ENCODE data around the gene VANGL2. TPM values are rescaled to one million over a fixed set of nuclear protein-coding genes. Genes with fewer than 3 reads are reported as not detected.

The VANGL2 gene
- total RNA-seq, 2 experiments from 2014 or later: 1.5 to 2.6 TPM

DNA sequence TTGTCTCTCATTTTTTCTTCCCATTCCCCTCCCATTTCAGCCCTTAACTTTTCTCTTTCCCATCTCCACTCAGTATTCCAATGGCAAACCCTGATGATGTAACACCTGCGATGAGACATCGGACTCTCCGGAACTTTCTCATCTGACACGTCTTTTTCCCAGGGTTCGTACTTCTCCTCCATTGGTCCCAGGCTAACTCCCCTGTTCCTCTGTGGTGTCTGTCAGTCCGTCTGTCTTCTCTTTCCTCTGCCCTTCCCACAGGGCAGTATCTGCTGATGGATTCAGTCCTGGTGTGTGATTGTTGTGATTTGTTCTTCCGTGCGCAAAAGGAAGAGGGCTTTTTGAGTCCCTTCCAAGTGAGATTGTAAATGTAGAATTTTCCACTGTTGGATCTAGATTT lies 27.7 kb downstream of the VANGL2 start:
- no peak overlapping the region for H3K4me3 ChIP-seq (ENCODE audit: low read depth, low read length, poor library complexity, severe bottlenecking)
- H3K4me2 ChIP-seq (ENCODE audit: low read length): no peak overlapping the region
- H3K9me3 ChIP-seq (ENCODE audit: low read length): peaks cover 6% of the 10 kb centered on the region; the same call in 1 of the 2 replicates
- no peak overlapping the region for H2AFZ ChIP-seq (ENCODE audit: low read length)
- no peaks in the 10 kb centered on the region for H3K9me2 ChIP-seq (ENCODE audit: insufficient read depth, low read length)
- no TSS peak for BruUV-seq (replicated peaks)
- H3K79me2 ChIP-seq (ENCODE audit: insufficient read depth, low read depth, low read length): no peaks in the 10 kb centered on the region
- peaks cover 4% of the 10 kb centered on the region for H3K36me3 ChIP-seq (ENCODE audit: insufficient read depth, low read length)
- no peaks in the 10 kb centered on the region for H4K20me1 ChIP-seq (ENCODE audit: insufficient read depth, low read length)
- no peak for DNase-seq (ENCODE audit: low spot score)
- ChIA-PET POLR2A (interaction anchor here (0.7 to 1.4 kb wide), 3 partner anchors 117 to 245 kb away, joined by 3 to 4 read pairs (median 3); no protein-coding TSS in a partner anchor), CTCF (ENCODE audit: unreplicated experiment) (interaction anchor here (0.8 kb wide), 1 partner anchor 179 kb away, joined by 5 read pairs; no protein-coding TSS in a partner anchor)
- intact Hi-C loops (cut with micrococcal nuclease; ENCODE audit: unreplicated experiment): loop anchor here (1.0 to 10.0 kb wide), 4 partner anchors 116 to 407 kb away; no protein-coding TSS in a partner anchor
- H3K27ac ChIP-seq (ENCODE audit: low read depth, low read length, poor library complexity, severe bottlenecking): no peak overlapping the region
- H3K4me1 ChIP-seq (ENCODE audit: insufficient read depth, low read length, poor library complexity, severe bottlenecking): peaks cover 51% of the 10 kb centered on the region
- TF ChIP-seq EZH2phosphoT487 (IDR thresholded peaks at IDR 0.05; ENCODE audit: borderline replicate concordance, low read depth, low read length): no peak
- TF ChIP-seq, protein P1, sequence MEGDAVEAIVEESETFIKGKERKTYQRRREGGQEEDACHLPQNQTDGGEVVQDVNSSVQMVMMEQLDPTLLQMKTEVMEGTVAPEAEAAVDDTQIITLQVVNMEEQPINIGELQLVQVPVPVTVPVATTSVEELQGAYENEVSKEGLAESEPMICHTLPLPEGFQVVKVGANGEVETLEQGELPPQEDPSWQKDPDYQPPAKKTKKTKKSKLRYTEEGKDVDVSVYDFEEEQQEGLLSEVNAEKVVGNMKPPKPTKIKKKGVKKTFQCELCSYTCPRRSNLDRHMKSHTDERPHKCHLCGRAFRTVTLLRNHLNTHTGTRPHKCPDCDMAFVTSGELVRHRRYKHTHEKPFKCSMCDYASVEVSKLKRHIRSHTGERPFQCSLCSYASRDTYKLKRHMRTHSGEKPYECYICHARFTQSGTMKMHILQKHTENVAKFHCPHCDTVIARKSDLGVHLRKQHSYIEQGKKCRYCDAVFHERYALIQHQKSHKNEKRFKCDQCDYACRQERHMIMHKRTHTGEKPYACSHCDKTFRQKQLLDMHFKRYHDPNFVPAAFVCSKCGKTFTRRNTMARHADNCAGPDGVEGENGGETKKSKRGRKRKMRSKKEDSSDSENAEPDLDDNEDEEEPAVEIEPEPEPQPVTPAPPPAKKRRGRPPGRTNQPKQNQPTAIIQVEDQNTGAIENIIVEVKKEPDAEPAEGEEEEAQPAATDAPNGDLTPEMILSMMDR (conservative IDR thresholded peaks at IDR 0.05; ENCODE audit: low read length): no peak

DNA sequence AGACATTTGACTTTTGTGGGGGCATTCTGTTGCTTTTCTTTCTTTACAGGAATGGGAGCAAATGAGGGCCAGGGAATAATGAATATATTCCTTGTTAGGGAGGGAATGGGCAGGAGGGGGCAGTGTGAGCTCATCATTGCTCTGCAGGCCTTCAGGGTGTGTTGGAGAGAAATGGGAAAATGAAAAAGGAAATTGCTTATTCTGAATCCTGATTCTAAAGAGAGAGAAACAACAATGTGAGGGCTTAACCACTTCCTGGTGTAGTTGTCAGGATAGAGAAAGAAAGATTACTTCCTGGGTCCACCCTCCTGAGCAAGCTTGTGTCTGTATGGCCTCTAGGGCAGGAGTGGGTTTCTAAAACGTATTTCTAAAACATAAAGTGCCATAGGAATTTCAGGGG lies 28.3 kb downstream of the VANGL2 start:
- H2AFZ ChIP-seq (ENCODE audit: low read length): peak overlapping the region; percentile 74; the same call in 1 of the 2 replicates
- H3K36me3 ChIP-seq (ENCODE audit: insufficient read depth, low read length): peaks cover 10% of the 10 kb centered on the region
- H3K79me2 ChIP-seq (ENCODE audit: insufficient read depth, low read depth, low read length): no peaks in the 10 kb centered on the region
- POLR2A ChIA-PET: interaction anchor here (0.7 to 1.7 kb wide), 6 partner anchors 37 to 247 kb away, joined by 3 to 5 read pairs (median 4); no protein-coding TSS in a partner anchor
- peak overlapping the region; percentile 61 for H3K4me2 ChIP-seq (ENCODE audit: low read length)
- H3K27ac ChIP-seq (ENCODE audit: low read depth, low read length, poor library complexity, severe bottlenecking): peak overlapping the region; percentile 87
- peak; percentile 81 for DNase-seq (ENCODE audit: low spot score)
- no peaks in the 10 kb centered on the region for H4K20me1 ChIP-seq (ENCODE audit: insufficient read depth, low read length)
- peaks cover 52% of the 10 kb centered on the region for H3K4me1 ChIP-seq (ENCODE audit: insufficient read depth, low read length, poor library complexity, severe bottlenecking)
- intact Hi-C loops (cut with micrococcal nuclease; ENCODE audit: unreplicated experiment): loop anchor here (1.0 to 10.0 kb wide), 7 partner anchors 60 to 406 kb away; no protein-coding TSS in a partner anchor
- BruUV-seq (replicated peaks): no TSS peak
- H3K4me3 ChIP-seq (ENCODE audit: low read depth, low read length, poor library complexity, severe bottlenecking): peak overlapping the region; percentile 24
- CTCF ChIA-PET (ENCODE audit: unreplicated experiment): interaction anchor here (0.8 to 1.7 kb wide), 4 partner anchors 60 to 180 kb away, joined by 4 to 9 read pairs (median 5); no protein-coding TSS in a partner anchor
- TF ChIP-seq, protein P1 (conservative IDR thresholded peaks at IDR 0.05; ENCODE audit: low read length): peak; percentile 99
- no peak for TF ChIP-seq EZH2phosphoT487 (IDR thresholded peaks at IDR 0.05; ENCODE audit: borderline replicate concordance, low read depth, low read length)
- no peaks in the 10 kb centered on the region for H3K9me2 ChIP-seq (ENCODE audit: insufficient read depth, low read length)
- H3K9me3 ChIP-seq (ENCODE audit: low read length): peaks cover 12% of the 10 kb centered on the region; the same call in 1 of the 2 replicates

DNA sequence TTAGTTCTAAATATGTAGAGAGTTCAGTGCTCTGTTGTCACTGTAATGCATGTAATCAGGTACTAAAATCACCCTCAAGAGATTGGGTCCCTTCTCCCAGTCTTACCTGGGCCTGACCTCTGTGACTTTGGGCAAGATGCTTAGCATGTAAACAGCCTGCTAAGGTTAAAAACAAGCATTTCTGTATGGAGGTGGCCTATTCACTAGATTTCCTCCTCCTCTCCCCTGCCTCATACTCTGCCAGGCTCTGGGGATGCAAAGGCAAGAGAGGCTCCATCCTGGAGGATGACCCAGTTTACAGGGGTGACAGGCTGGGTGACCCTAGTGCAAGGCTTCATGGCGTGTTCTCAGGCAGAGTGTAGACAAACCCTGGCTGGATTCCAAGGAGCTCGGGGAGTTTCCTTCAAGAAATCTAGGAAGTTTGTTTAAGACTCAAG lies 28.8 kb downstream of the VANGL2 start:
- peak overlapping the region; percentile 74 for H2AFZ ChIP-seq (ENCODE audit: low read length)

More for the DNA sequence above, 28.8 kb downstream of the VANGL2 start:
- H3K4me1 ChIP-seq (ENCODE audit: insufficient read depth, low read length, poor library complexity, severe bottlenecking): peaks cover 52% of the 10 kb centered on the region
- peaks cover 12% of the 10 kb centered on the region for H3K36me3 ChIP-seq (ENCODE audit: insufficient read depth, low read length)
- no peaks in the 10 kb centered on the region for H3K79me2 ChIP-seq (ENCODE audit: insufficient read depth, low read depth, low read length)
- peak overlapping the region; percentile 24 for H3K4me3 ChIP-seq (ENCODE audit: low read depth, low read length, poor library complexity, severe bottlenecking)
- no TSS peak for BruUV-seq (replicated peaks)
- ChIA-PET POLR2A (interaction anchor here (0.7 to 1.7 kb wide), 5 partner anchors 37 to 246 kb away, joined by 3 to 5 read pairs (median 3); no protein-coding TSS in a partner anchor), CTCF (ENCODE audit: unreplicated experiment) (interaction anchor here (1.0 to 1.7 kb wide), 3 partner anchors 60 to 179 kb away, joined by 4 to 9 read pairs (median 5); no protein-coding TSS in a partner anchor)
- peaks cover 17% of the 10 kb centered on the region; the same call in 1 of the 2 replicates for H3K9me3 ChIP-seq (ENCODE audit: low read length)
- H3K9me2 ChIP-seq (ENCODE audit: insufficient read depth, low read length): no peaks in the 10 kb centered on the region
- H4K20me1 ChIP-seq (ENCODE audit: insufficient read depth, low read length): no peaks in the 10 kb centered on the region
- TF ChIP-seq, protein P1 (conservative IDR thresholded peaks at IDR 0.05; ENCODE audit: low read length): no peak
- no peak for TF ChIP-seq EZH2phosphoT487 (IDR thresholded peaks at IDR 0.05; ENCODE audit: borderline replicate concordance, low read depth, low read length)
- DNase-seq (ENCODE audit: low spot score): no peak
- intact Hi-C loops (cut with micrococcal nuclease; ENCODE audit: unreplicated experiment): loop anchor here (1.0 to 10.0 kb wide), 5 partner anchors 59 to 406 kb away; no protein-coding TSS in a partner anchor
- peak overlapping the region; percentile 61 for H3K4me2 ChIP-seq (ENCODE audit: low read length)
- peak overlapping the region; percentile 87 for H3K27ac ChIP-seq (ENCODE audit: low read depth, low read length, poor library complexity, severe bottlenecking)

Data from OCI-LY7 (cell line).